ENCODE data around the gene SLC6A7. TPM values are rescaled to one million over a fixed set of nuclear protein-coding genes. Genes with fewer than 3 reads are reported as not detected.
"Not testable (repeated sequence)": the region's sequence is repeated elsewhere in the genome, so short reads cannot be mapped to it uniquely, and the experiment has no call there.

The SLC6A7 gene
- total RNA-seq, 1 donor from 2014 or later: not detected

DNA sequence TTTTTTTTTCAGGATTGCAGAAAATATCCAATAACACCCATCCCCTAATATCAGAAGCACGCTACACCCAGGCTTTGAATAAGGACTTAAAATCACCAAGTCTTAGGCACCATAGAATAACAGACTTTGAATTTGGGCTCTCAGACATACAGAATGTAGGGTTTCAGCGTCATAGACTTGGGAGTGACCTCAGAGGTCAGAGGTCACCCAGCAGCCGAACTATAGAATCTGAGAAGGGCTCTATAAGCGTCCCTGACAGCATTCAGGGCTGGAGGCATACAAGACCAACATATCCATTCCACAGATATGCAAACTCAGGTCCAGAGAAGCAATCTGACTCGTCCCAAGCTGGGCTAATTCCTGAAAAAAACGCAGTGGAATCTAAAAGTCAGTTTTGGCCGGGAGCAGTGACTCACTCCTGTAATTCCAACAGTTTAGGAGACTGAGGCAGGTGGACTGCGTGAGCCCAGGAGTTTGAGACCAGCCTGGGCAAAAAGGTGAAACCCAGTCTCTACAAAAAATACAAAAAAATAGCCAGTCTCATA lies 34.7 kb downstream of the SLC6A7 start:
- intact Hi-C loops (cut with micrococcal nuclease): no loop called here
- no peak for TF ChIP-seq CTCF (IDR thresholded peaks at IDR 0.05)
- no peaks in the 10 kb centered on the region for H3K9me3 Mint-ChIP-seq
- ATAC-seq (ENCODE audit: low read depth): no peak
- peaks cover 8% of the 10 kb centered on the region for H3K27me3 Mint-ChIP-seq
- DNase-seq: no peak
- H3K36me3 Mint-ChIP-seq (ENCODE audit: low read depth): no peaks in the 10 kb centered on the region
- ChIA-PET CTCF (no interaction called here), POLR2A (no interaction called here)
- H3K4me3 Mint-ChIP-seq: no peak overlapping the region
- no peaks in the 10 kb centered on the region for H3K4me1 Mint-ChIP-seq
- no peak overlapping the region for H3K27ac Mint-ChIP-seq

DNA sequence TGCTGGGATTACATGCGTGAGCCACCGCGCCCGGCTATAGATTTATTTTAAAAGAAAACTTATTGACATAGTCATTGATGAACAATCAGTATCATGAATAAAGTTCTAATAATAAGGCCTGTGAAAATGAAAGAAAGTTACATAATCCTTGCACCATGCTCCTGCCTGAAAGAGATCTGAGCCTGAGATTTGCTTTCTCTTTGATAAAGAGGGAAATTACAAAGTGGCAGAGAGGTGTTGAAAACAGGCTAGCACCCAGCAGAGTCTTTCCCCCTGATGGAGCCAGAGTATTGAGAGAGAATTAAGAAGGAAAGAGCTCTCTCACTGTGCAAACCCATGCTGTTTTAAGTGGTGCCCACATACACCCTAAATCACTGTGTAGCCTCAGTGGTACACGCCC lies 37.2 kb downstream of the SLC6A7 start:
- intact Hi-C loops (cut with micrococcal nuclease): no loop called here
- Mint-ChIP-seq H3K4me3 (no peak overlapping the region), H3K27ac (no peak overlapping the region), H3K36me3 (ENCODE audit: low read depth) (no peaks in the 10 kb centered on the region), H3K4me1 (no peaks in the 10 kb centered on the region), H3K27me3 (no peaks in the 10 kb centered on the region), H3K9me3 (no peaks in the 10 kb centered on the region)
- CTCF ChIA-PET: no interaction called here
- POLR2A ChIA-PET: no interaction called here
- ATAC-seq (ENCODE audit: low read depth) (no peak), DNase-seq (no peak)
- no peak for TF ChIP-seq CTCF (IDR thresholded peaks at IDR 0.05)

DNA sequence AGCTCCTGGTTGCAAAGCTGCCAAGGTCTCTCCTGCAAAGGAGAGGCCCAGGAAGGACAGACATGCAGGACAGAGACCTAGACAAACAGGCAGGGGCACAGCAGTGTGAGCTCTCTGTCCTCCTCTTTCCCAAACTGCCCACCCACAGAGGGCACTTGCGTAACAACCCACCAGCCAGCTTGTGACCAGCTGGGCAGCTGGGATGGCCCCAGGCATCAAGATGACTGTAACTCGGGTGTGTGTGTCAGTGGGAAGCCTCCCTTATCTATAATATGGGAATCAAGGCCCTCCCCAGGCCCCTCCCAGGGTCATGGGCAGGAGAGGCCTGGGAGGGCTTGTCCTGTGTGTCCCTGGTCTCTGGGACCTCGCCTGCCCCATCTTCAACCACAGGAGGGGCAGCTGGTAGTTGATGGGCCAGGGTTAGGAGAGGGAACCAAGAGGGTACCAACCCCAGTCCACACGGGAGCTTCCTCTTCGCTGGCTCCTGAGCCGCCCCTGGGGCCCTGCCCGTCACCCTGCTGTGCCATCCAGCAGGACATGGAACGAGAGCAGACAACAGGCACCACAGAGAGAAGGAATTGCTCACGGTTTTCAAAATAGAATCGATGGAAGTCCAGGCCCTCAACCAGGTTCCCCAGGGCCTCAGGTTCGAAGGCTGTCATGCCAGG lies 37.9 kb downstream of the SLC6A7 start:
- DNase-seq (no peak), ATAC-seq (ENCODE audit: low read depth) (no peak)
- Mint-ChIP-seq H3K9me3 (no peaks in the 10 kb centered on the region), H3K4me1 (no peaks in the 10 kb centered on the region), H3K4me3 (no peak overlapping the region), H3K27me3 (no peaks in the 10 kb centered on the region), H3K36me3 (ENCODE audit: low read depth) (no peaks in the 10 kb centered on the region), H3K27ac (no peak overlapping the region)
- ChIA-PET POLR2A (no interaction called here), CTCF (no interaction called here)
- intact Hi-C loops (cut with micrococcal nuclease): no loop called here
- no peak for TF ChIP-seq CTCF (IDR thresholded peaks at IDR 0.05)

DNA sequence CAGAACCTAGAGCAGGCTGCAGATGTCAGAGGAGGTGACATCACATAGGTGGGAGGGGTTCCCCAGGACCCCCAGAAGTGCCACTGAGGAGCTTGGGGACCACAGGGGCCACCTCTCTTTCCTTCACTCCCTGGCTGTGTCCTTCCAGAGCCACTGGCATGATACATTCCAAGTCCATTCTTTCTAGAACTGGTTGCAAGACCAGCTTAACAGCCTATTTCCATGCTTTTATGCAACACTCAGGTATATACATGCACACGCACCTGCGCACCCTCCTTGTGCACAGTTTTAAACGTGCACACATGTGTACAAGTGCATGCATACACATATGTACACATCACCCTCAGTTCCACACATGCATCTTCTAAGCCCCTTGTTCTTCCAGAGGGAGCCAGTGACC lies 39.7 kb downstream of the SLC6A7 start:
- H3K36me3 Mint-ChIP-seq (ENCODE audit: low read depth): no peaks in the 10 kb centered on the region
- H3K4me3 Mint-ChIP-seq: no peak overlapping the region
- intact Hi-C loops (cut with micrococcal nuclease): no loop called here
- POLR2A ChIA-PET: no interaction called here
- no peak overlapping the region for H3K27ac Mint-ChIP-seq
- no peaks in the 10 kb centered on the region for H3K27me3 Mint-ChIP-seq
- ATAC-seq (ENCODE audit: low read depth): no peak
- CTCF ChIA-PET: no interaction called here
- no peak for DNase-seq
- no peaks in the 10 kb centered on the region for H3K4me1 Mint-ChIP-seq
- no peak for TF ChIP-seq CTCF (IDR thresholded peaks at IDR 0.05)
- H3K9me3 Mint-ChIP-seq: no peaks in the 10 kb centered on the region

- no peak overlapping the region for H3K27ac Mint-ChIP-seq
- no peaks in the 10 kb centered on the region for H3K36me3 Mint-ChIP-seq (ENCODE audit: low read depth)
- CTCF ChIA-PET: no interaction called here
- ATAC-seq (ENCODE audit: low read depth): no peak
- H3K4me3 Mint-ChIP-seq: no peak overlapping the region
- no peak for DNase-seq
- no peaks in the 10 kb centered on the region for H3K9me3 Mint-ChIP-seq
- intact Hi-C loops (cut with micrococcal nuclease): no loop called here
- no peaks in the 10 kb centered on the region for H3K27me3 Mint-ChIP-seq
- POLR2A ChIA-PET: interaction anchor here (0.8 kb wide), 1 partner anchor 12 kb away, joined by 8 read pairs; no protein-coding TSS in a partner anchor
- no peak for TF ChIP-seq CTCF (IDR thresholded peaks at IDR 0.05)
- no peaks in the 10 kb centered on the region for H3K4me1 Mint-ChIP-seq
Measured at GRCh38 chr5:150230842-150231241, 41.0 kb downstream of the SLC6A7 start.

DNA sequence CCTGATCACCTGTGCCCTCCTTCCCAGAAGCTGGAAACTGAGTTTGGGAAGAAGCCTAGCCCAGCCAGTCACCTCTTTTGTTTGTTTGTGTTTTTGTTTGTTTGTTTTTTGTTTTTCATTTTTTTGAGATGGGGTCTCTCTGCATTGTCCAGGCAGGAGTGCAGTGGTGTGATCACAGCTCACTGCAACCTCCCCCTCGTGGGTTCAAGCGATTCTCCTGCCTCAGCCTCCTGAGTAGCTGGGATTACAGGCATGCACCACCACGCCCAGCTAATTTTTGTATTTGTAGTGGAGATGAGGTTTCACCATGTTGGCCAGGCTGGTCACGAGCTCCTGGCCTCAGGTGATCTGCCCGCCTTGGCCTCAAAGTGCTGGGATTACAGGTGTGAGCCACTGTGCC lies 43.8 kb downstream of the SLC6A7 start:
- H3K4me1 Mint-ChIP-seq; POLR2A ChIA-PET; intact Hi-C loops (cut with micrococcal nuclease); ATAC-seq (ENCODE audit: low read depth); H3K27me3 Mint-ChIP-seq; H3K36me3 Mint-ChIP-seq (ENCODE audit: low read depth); H3K9me3 Mint-ChIP-seq; H3K27ac Mint-ChIP-seq; DNase-seq; H3K4me3 Mint-ChIP-seq: not testable (repeated sequence)
- CTCF ChIA-PET: interaction anchor here (0.8 kb wide), 1 partner anchor 914 kb away, joined by 3 read pairs; no protein-coding TSS in a partner anchor
